Measurements from ENCODE around the gene COPS3.
A peak's percentile ranks its signal among the peaks of the same experiment; 100 is the strongest.
"Not testable (repeated sequence)": the region's sequence is repeated elsewhere in the genome, so short reads cannot be mapped to it uniquely, and the experiment has no call there.

The COPS3 gene

DNA sequence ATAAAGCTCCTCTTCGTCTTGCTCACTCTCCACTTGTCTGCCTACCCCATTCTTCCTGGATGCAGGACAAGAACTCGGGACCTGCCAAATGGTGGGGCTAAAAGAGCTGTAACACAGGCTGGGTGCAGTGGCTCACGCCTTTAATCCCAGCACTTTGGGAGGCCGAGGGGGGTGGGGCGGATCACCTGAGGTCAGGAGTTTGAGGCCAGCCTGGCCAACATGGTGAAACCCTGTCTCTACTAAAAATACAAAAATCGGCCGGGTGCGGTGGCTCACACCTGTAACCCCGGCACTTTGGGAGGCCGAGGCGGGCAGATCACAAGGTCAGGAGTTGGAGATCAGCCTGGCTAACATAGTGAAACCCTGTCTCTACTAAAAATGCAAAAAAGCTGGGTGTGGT, 20.6 kb upstream of the COPS3 start:
- H3K4me3 ChIP-seq (ENCODE audit: insufficient read depth, low read depth, low read length, poor library complexity, severe bottlenecking); H3K27ac ChIP-seq (ENCODE audit: insufficient read depth, low read length, poor library complexity, severe bottlenecking); H3K27me3 ChIP-seq (replicated peaks; ENCODE audit: control insufficient read depth, insufficient read depth, low read length, poor library complexity, severe bottlenecking); H3K36me3 ChIP-seq (ENCODE audit: control insufficient read depth, insufficient read depth, low read length); DNase-seq; H3K9me3 ChIP-seq (ENCODE audit: control insufficient read depth, low read length): not testable (repeated sequence)
- H3K4me1 ChIP-seq (ENCODE audit: control insufficient read depth, insufficient read depth, low read length, poor library complexity, severe bottlenecking), result peaks cover 22% of the 10 kb centered on the region

DNA sequence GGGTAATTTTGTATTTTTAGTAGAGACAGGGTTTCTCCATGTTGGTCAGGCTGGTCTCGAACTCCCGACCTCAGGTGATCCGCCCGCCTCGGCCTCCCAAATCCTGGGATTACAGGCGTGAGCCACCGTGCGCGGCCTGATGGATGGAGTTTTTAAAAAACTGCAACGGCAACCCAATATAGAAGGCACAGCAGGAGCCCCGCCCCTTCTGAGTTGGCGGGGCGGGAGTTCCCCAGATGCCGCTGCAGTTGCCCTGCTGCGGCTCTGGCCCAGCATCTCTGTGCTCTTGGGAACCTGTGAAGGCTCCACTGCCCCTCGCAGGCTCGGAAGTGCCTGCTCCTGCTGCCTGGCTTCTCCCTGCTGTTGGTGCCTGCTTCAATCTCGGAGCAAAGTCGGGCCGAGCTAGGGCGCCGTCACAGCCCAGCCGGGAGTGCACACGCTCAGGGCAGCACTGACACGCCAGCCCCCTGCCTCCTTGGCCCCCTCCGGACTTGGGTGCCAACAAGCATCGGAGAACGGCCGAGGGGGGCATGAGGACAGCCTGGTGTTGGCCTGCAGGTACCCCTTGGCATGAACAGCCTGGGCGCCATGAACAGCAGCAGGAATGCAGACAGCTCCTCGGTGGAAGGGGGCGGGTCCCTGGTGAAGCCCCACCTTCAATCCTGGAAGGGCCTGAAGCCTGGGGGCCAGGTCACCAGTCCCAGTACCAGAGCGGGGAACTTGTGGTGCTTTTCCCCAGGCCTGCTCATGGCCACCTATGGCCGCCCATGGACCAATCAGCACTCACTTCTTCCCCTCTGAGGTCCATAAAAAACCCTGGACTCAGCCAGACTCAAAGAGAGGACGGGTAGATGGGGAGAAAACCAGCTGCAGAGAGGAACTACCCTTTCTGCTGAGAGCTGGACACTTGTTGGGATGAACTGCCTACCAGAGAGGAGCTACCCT, 19.9 kb upstream of the COPS3 start:
- H3K4me3 ChIP-seq (ENCODE audit: insufficient read depth, low read depth, low read length, poor library complexity, severe bottlenecking), result no peak overlapping the region

DNA sequence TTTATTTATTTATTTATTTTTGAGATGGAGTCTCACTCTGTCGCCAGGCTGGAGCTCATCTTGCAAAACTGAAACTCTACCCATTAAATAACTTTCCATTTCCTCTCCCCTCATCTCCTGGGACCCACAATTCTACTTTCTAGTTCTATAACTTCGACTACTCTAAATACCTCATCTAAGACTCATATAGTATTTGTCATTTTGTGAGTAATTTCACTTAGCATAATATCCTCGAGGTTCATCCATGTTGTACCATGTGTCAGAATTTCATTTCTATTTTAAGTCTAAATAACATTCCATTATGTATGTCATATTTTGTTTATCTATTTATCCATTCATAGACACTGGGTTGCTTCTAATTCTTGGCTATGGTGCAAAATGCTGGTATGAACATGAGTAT, 17.1 kb upstream of the COPS3 start:
- Histone ChIP-seq H3K4me3 (ENCODE audit: insufficient read depth, low read depth, low read length, poor library complexity, severe bottlenecking) (no peak overlapping the region), H3K27ac (ENCODE audit: insufficient read depth, low read length, poor library complexity, severe bottlenecking) (no peak overlapping the region)

More for the DNA sequence above, 19.9 kb upstream of the COPS3 start:
- H3K9me3 ChIP-seq (ENCODE audit: control insufficient read depth, low read length), result no peaks in the 10 kb centered on the region
- no peak overlapping the region for H3K27ac ChIP-seq (ENCODE audit: insufficient read depth, low read length, poor library complexity, severe bottlenecking)
- peak in 1 of 3 donors; percentile 18 for DNase-seq
- H3K4me1 ChIP-seq (ENCODE audit: control insufficient read depth, insufficient read depth, low read length, poor library complexity, severe bottlenecking), result peaks cover 22% of the 10 kb centered on the region
- H3K27me3 ChIP-seq (replicated peaks; ENCODE audit: control insufficient read depth, insufficient read depth, low read length, poor library complexity, severe bottlenecking), result no peaks in the 10 kb centered on the region
- H3K36me3 ChIP-seq (ENCODE audit: control insufficient read depth, insufficient read depth, low read length), result no peaks in the 10 kb centered on the region

DNA sequence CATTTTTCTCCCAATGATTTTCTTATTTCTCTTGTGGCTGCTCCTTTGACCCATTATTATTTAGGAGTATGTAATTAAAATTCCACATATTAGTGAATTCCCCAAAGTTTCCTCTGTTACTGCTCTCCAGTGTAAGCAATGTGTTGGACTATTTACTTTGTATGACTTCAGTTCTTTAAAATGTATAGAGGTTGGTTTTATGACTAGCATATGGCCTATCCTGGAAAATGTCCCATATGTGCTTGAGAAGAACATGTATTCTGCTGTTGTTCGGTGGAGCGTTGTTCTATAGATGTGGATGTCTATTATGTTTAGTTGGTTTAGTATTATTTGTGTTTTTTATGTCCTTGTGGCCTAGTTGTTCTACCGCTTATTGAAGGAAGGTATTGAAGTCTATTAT, 16.2 kb upstream of the COPS3 start:
- Histone ChIP-seq H3K4me3 (ENCODE audit: insufficient read depth, low read depth, low read length, poor library complexity, severe bottlenecking) (no peak overlapping the region), H3K4me1 (ENCODE audit: control insufficient read depth, insufficient read depth, low read length, poor library complexity, severe bottlenecking) (peaks cover 4% of the 10 kb centered on the region), H3K36me3 (ENCODE audit: control insufficient read depth, insufficient read depth, low read length) (no peaks in the 10 kb centered on the region), H3K27ac (ENCODE audit: insufficient read depth, low read length, poor library complexity, severe bottlenecking) (no peak overlapping the region), H3K9me3 (ENCODE audit: control insufficient read depth, low read length) (no peaks in the 10 kb centered on the region), H3K27me3 (replicated peaks; ENCODE audit: control insufficient read depth, insufficient read depth, low read length, poor library complexity, severe bottlenecking) (no peaks in the 10 kb centered on the region)
- no peak for DNase-seq

More for the DNA sequence above, 17.1 kb upstream of the COPS3 start:
- no peak for DNase-seq
- Histone ChIP-seq H3K27me3 (replicated peaks; ENCODE audit: control insufficient read depth, insufficient read depth, low read length, poor library complexity, severe bottlenecking) (no peaks in the 10 kb centered on the region), H3K4me1 (ENCODE audit: control insufficient read depth, insufficient read depth, low read length, poor library complexity, severe bottlenecking) (peaks cover 8% of the 10 kb centered on the region), H3K36me3 (ENCODE audit: control insufficient read depth, insufficient read depth, low read length) (no peaks in the 10 kb centered on the region), H3K9me3 (ENCODE audit: control insufficient read depth, low read length) (no peaks in the 10 kb centered on the region)

DNA sequence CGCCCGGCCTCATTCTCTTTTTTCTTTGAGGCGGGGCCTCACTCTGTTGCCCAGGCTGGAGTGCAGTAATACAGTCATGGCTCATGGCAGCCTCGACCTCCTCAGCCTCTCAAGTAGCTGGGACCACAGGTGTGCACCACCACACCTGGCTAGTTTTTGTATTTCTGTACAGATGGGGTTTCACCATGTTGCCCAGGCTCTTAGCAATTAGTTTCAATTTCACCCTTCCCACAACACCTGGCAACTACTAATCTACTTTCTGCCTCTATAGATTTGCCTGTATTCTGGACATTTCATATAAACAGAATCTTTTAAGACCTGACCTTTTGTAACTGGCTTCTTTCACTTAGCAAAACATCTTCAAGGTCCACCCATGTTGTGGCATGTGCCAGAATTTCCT, 14.1 kb upstream of the COPS3 start:
- H3K9me3 ChIP-seq (ENCODE audit: control insufficient read depth, low read length), result no peaks in the 10 kb centered on the region
- no peak for DNase-seq
- H3K27me3 ChIP-seq (replicated peaks; ENCODE audit: control insufficient read depth, insufficient read depth, low read length, poor library complexity, severe bottlenecking), result no peaks in the 10 kb centered on the region
- no peak overlapping the region for H3K27ac ChIP-seq (ENCODE audit: insufficient read depth, low read length, poor library complexity, severe bottlenecking)
- no peak overlapping the region for H3K4me3 ChIP-seq (ENCODE audit: insufficient read depth, low read depth, low read length, poor library complexity, severe bottlenecking)
- H3K4me1 ChIP-seq (ENCODE audit: control insufficient read depth, insufficient read depth, low read length, poor library complexity, severe bottlenecking), result no peaks in the 10 kb centered on the region
- H3K36me3 ChIP-seq (ENCODE audit: control insufficient read depth, insufficient read depth, low read length), result no peaks in the 10 kb centered on the region

DNA sequence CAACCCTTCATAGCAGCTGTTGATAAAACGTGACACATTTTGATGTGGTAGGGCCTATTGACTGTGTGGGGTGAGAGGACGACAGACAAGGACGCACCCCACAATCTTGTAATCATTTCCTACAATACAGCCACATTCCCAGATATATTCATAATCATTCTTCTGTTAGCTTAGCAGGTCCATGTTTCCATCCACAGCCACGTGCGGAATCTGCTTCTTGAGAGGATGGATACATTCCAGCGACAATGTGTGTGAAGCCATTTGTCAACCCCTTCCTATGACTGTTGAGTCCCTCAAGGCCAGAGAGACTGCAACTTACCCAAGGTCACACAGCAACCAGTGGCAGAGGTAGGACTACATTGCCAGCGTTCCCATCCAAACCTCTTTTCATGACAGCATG, 8.7 kb upstream of the COPS3 start:
- H3K4me1 ChIP-seq (ENCODE audit: control insufficient read depth, insufficient read depth, low read length, poor library complexity, severe bottlenecking), result no peaks in the 10 kb centered on the region
- no peaks in the 10 kb centered on the region for H3K36me3 ChIP-seq (ENCODE audit: control insufficient read depth, insufficient read depth, low read length)
- no peaks in the 10 kb centered on the region for H3K27me3 ChIP-seq (replicated peaks; ENCODE audit: control insufficient read depth, insufficient read depth, low read length, poor library complexity, severe bottlenecking)
- H3K4me3 ChIP-seq (ENCODE audit: insufficient read depth, low read depth, low read length, poor library complexity, severe bottlenecking), result no peak overlapping the region
- H3K27ac ChIP-seq (ENCODE audit: insufficient read depth, low read length, poor library complexity, severe bottlenecking), result no peak overlapping the region
- no peak for DNase-seq
- no peaks in the 10 kb centered on the region for H3K9me3 ChIP-seq (ENCODE audit: control insufficient read depth, low read length)

DNA sequence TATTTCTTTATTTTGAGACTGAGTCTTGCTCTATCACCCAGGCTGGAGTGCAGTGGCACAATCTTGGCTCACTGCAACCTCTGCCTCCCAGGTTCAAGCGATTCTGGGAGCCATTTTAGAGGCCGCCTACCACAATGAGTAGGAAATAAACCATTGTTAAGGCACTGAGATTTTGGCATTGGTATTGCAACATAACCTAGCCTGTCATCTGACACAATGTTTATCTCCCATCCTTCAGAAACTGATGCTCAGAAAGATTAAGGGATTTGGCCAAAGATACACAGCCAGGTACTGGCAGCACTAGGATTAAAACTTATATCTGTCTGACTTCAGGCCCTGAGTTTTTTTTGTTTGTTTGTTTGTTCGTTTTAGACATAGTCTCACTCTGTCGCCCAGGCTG, 8.0 kb upstream of the COPS3 start:
- no peaks in the 10 kb centered on the region for H3K27me3 ChIP-seq (replicated peaks; ENCODE audit: control insufficient read depth, insufficient read depth, low read length, poor library complexity, severe bottlenecking)
- H3K4me1 ChIP-seq (ENCODE audit: control insufficient read depth, insufficient read depth, low read length, poor library complexity, severe bottlenecking), result no peaks in the 10 kb centered on the region
- no peak for DNase-seq
- no peak overlapping the region for H3K4me3 ChIP-seq (ENCODE audit: insufficient read depth, low read depth, low read length, poor library complexity, severe bottlenecking)
- no peaks in the 10 kb centered on the region for H3K9me3 ChIP-seq (ENCODE audit: control insufficient read depth, low read length)
- no peak overlapping the region for H3K27ac ChIP-seq (ENCODE audit: insufficient read depth, low read length, poor library complexity, severe bottlenecking)
- no peaks in the 10 kb centered on the region for H3K36me3 ChIP-seq (ENCODE audit: control insufficient read depth, insufficient read depth, low read length)

DNA sequence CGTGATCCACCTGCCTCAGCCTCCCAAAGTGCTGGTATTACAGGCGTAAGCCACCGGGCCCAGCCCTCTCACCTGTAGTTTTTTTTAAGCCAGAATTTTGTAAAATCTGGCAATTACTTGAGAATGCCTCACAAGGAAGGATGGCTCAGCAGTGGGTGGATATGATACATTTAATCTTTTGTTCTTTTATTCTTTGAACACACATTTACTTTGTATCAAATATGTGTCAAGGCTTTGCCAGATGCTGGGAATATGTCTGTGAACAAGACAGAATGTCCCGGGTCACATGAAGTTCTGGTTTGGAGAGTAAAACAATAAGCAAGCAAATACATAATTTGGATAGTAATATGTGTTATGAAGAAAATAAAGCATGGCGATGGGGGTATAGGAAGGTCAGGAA, 4.9 kb upstream of the COPS3 start:
- H3K4me3 ChIP-seq (ENCODE audit: insufficient read depth, low read depth, low read length, poor library complexity, severe bottlenecking), result no peak overlapping the region
- no peaks in the 10 kb centered on the region for H3K27me3 ChIP-seq (replicated peaks; ENCODE audit: control insufficient read depth, insufficient read depth, low read length, poor library complexity, severe bottlenecking)
- no peaks in the 10 kb centered on the region for H3K4me1 ChIP-seq (ENCODE audit: control insufficient read depth, insufficient read depth, low read length, poor library complexity, severe bottlenecking)
- no peak for DNase-seq
- H3K27ac ChIP-seq (ENCODE audit: insufficient read depth, low read length, poor library complexity, severe bottlenecking), result no peak overlapping the region
- H3K36me3 ChIP-seq (ENCODE audit: control insufficient read depth, insufficient read depth, low read length), result no peaks in the 10 kb centered on the region
- no peaks in the 10 kb centered on the region for H3K9me3 ChIP-seq (ENCODE audit: control insufficient read depth, low read length)

DNA sequence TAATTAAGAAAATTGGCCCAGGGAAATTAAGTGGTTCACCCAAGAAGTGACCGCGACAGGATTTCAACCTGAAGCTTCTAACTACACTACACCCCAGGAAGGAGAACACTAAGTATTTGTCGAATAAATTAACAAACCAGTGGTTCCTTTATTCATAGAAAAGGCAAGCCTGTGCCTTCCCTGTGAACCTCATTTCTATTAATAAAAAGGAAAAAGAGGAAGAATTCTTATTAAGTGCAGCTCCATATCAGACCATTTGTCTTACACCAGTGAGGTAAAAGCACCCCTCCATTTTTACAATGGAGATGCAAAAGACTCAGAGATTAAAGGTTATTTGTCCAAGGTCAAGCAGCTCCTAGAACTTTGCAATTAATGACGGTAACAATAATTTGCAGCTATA, 1.7 kb downstream of the COPS3 start:
- no peak overlapping the region for H3K27ac ChIP-seq (ENCODE audit: insufficient read depth, low read length, poor library complexity, severe bottlenecking)
- no peaks in the 10 kb centered on the region for H3K27me3 ChIP-seq (replicated peaks; ENCODE audit: control insufficient read depth, insufficient read depth, low read length, poor library complexity, severe bottlenecking)
- no peak for DNase-seq
- H3K36me3 ChIP-seq (ENCODE audit: control insufficient read depth, insufficient read depth, low read length), result peaks cover 4% of the 10 kb centered on the region
- peaks cover 9% of the 10 kb centered on the region for H3K4me1 ChIP-seq (ENCODE audit: control insufficient read depth, insufficient read depth, low read length, poor library complexity, severe bottlenecking)
- H3K4me3 ChIP-seq (ENCODE audit: insufficient read depth, low read depth, low read length, poor library complexity, severe bottlenecking), result peak overlapping the region; percentile 94
- no peaks in the 10 kb centered on the region for H3K9me3 ChIP-seq (ENCODE audit: control insufficient read depth, low read length)

DNA sequence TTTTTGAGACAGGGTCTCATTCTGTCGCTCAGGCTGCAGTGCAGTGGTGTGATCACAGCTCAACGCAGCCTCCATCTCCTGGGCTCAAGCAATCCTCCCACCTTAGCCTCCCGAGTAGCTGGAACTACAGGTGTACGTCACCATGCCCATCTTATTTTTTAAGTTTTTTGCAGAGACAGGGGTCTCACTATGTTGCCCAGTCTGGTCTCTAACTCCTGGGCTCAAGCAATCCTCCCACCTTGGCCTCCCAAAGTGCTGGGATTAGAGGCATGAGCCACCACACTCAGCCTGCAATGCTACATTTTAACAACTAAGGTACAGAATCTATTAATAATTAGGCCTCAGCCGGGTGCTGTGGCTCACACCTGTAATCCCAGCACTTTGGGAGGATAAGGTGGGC, 3.6 kb downstream of the COPS3 start:
- DNase-seq; H3K36me3 ChIP-seq (ENCODE audit: control insufficient read depth, insufficient read depth, low read length); H3K27me3 ChIP-seq (replicated peaks; ENCODE audit: control insufficient read depth, insufficient read depth, low read length, poor library complexity, severe bottlenecking); H3K4me3 ChIP-seq (ENCODE audit: insufficient read depth, low read depth, low read length, poor library complexity, severe bottlenecking); H3K9me3 ChIP-seq (ENCODE audit: control insufficient read depth, low read length); H3K27ac ChIP-seq (ENCODE audit: insufficient read depth, low read length, poor library complexity, severe bottlenecking); H3K4me1 ChIP-seq (ENCODE audit: control insufficient read depth, insufficient read depth, low read length, poor library complexity, severe bottlenecking): not testable (repeated sequence)
